Trophoblast cell (in vitro differentiated cells and primary cell): Measurements from ENCODE around the gene RGS3.

Experiments used
- DNase-seq, 2 donors: peaks; one replicate each; pipeline ENCODE4 v3.0.0-alpha.2; 2016
- H2AFZ ChIP-seq: 2 replicates; pipeline ENCODE4 v1.6.1; 2013; ENCODE audit warnings: low read length, moderate library complexity, mild to moderate bottlenecking; ENCODE audit not compliant: insufficient read depth, poor library complexity
- H2AK5ac ChIP-seq: 2 replicates; pipeline ENCODE4 v1.6.1; 2013; ENCODE audit warnings: mild to moderate bottlenecking, low read length
- H2BK120ac ChIP-seq: 2 replicates; pipeline ENCODE4 v1.6.1; 2013; ENCODE audit warnings: low read length, mild to moderate bottlenecking, moderate library complexity; ENCODE audit not compliant: insufficient read depth, poor library complexity
- H2BK12ac ChIP-seq: 2 replicates; pipeline ENCODE4 v1.6.1; 2013; ENCODE audit warnings: mild to moderate bottlenecking, low read length, moderate library complexity
- H2BK5ac ChIP-seq: 2 replicates; pipeline ENCODE4 v1.6.1; 2013; ENCODE audit warnings: low read length, low read depth, moderate library complexity, mild to moderate bottlenecking; ENCODE audit not compliant: poor library complexity
- H3K14ac ChIP-seq: 2 replicates; pipeline ENCODE4 v1.6.1; 2013; ENCODE audit warnings: mild to moderate bottlenecking, low read length
- H3K18ac ChIP-seq: 2 replicates; pipeline ENCODE4 v1.6.1; 2013; ENCODE audit warnings: mild to moderate bottlenecking, low read length
- H3K23ac ChIP-seq: 2 replicates; pipeline ENCODE4 v1.6.1; 2013; ENCODE audit warnings: low read length
- H3K27ac ChIP-seq: 2 replicates; pipeline ENCODE4 v1.5.1; 2013; ENCODE audit warnings: low read depth, mild to moderate bottlenecking, inconsistent platforms, low read length, moderate library complexity
- H3K27me3 ChIP-seq: 2 replicates; pipeline ENCODE4 v1.6.1; 2013; ENCODE audit warnings: inconsistent platforms, mild to moderate bottlenecking, low read length, moderate library complexity; ENCODE audit not compliant: insufficient read depth
- H3K36me3 ChIP-seq, 2 experiments: 1 replicate in 1 of 2; 2 replicates in 1 of 2; pipeline ENCODE4 v1.6.1; 2013; ENCODE audit warnings: low read length in 2 of 2, mild to moderate bottlenecking in 2 of 2, moderate library complexity in 1 of 2; ENCODE audit not compliant: insufficient read depth in 2 of 2, control insufficient read depth in 1 of 2
- H3K4ac ChIP-seq: 2 replicates; pipeline ENCODE4 v1.6.1; 2013; ENCODE audit warnings: low read depth, mild to moderate bottlenecking, low read length, moderate library complexity
- H3K4me1 ChIP-seq, 2 experiments: 1 replicate in 1 of 2; 2 replicates in 1 of 2; pipeline ENCODE4 v1.6.1; 2013; ENCODE audit warnings: low read length in 2 of 2, mild to moderate bottlenecking in 2 of 2, moderate library complexity in 1 of 2; ENCODE audit not compliant: insufficient read depth in 2 of 2, control insufficient read depth in 1 of 2
- H3K4me2 ChIP-seq: 2 replicates; pipeline ENCODE4 v1.6.1; 2013; ENCODE audit warnings: inconsistent platforms, mild to moderate bottlenecking, low read length, moderate library complexity
- H3K4me3 ChIP-seq: 2 replicates; pipeline ENCODE4 v1.5.1; 2013; ENCODE audit warnings: mild to moderate bottlenecking, low read depth, low read length, inconsistent platforms
- H3K79me1 ChIP-seq: one replicate; pipeline ENCODE4 v1.6.1; 2013; ENCODE audit warnings: low read length
- H3K79me2 ChIP-seq: 2 replicates; pipeline ENCODE4 v1.6.1; 2013; ENCODE audit warnings: low read length, mild to moderate bottlenecking; ENCODE audit not compliant: control insufficient read depth, insufficient read depth, poor library complexity
- H3K9ac ChIP-seq: 2 replicates; pipeline ENCODE4 v1.6.1; 2013; ENCODE audit warnings: mild to moderate bottlenecking, low read length
- H3K9me3 ChIP-seq: 2 replicates; pipeline ENCODE4 v1.6.1; 2013; ENCODE audit warnings: low read depth, mild to moderate bottlenecking, control low read depth, inconsistent platforms, low read length; ENCODE audit not compliant: insufficient read depth
- H4K12ac ChIP-seq: 2 replicates; pipeline ENCODE4 v1.6.1; 2013; ENCODE audit warnings: low read depth, mild to moderate bottlenecking, low read length, moderate library complexity
- H4K8ac ChIP-seq: 2 replicates; pipeline ENCODE4 v1.6.1; 2013; ENCODE audit warnings: low read depth, mild to moderate bottlenecking, low read length, moderate library complexity
- H4K91ac ChIP-seq: one replicate; pipeline ENCODE4 v1.6.1; 2013; ENCODE audit warnings: low read depth, mild to moderate bottlenecking, low read length, moderate library complexity
- WGBS: extraction: QIAGEN DNeasy Blood & Tissue Kit; methylation state at CpG from one replicate; pipeline ENCODE4 v1.1.7; 2013; ENCODE audit warnings: missing lambda C conversion rate; ENCODE audit not compliant: insufficient read length, insufficient coverage; ENCODE audit errors: extremely low coverage; 5-methylcytosine and 5-hydroxymethylcytosine counted together

RGS3 gene

GRCh38 chr9:113566712-113567071 lies 103.2 kb downstream of the RGS3 start:
- Histone ChIP-seq H3K4me1 (peaks cover 32 to 45% of the 10 kb centered on the region in 2 experiments), H2AK5ac (peak overlapping the region; percentile 73), H3K27ac (peak overlapping the region; percentile 7), H3K79me2 (peaks cover 12% of the 10 kb centered on the region), H3K14ac (peak overlapping the region; percentile 6), H2BK5ac (peak overlapping the region; percentile 50), H2BK12ac (peak overlapping the region; percentile 41), H3K4me2 (peak overlapping the region; percentile 56), H3K18ac (peak overlapping the region; percentile 58), H3K4ac (peak overlapping the region; percentile 37), H2AFZ (no peak overlapping the region), H3K27me3 (no peaks in the 10 kb centered on the region), H4K91ac (peak overlapping the region; percentile 56), H4K12ac (no peak overlapping the region), H2BK120ac (peak overlapping the region; percentile 75), H3K9me3 (no peaks in the 10 kb centered on the region), H3K23ac (no peak overlapping the region), H3K79me1 (peaks cover 36% of the 10 kb centered on the region), H4K8ac (peak overlapping the region; percentile 24), H3K36me3 (peaks cover 7 to 8% of the 10 kb centered on the region in 2 experiments), H3K9ac (no peak overlapping the region), H3K4me3 (no peak overlapping the region)
- WGBS = no CpG with 5 or more reads among the region's 3 CpGs
- no peak for DNase-seq

- Histone ChIP-seq H3K36me3 (peaks cover 7 to 8% of the 10 kb centered on the region in 2 experiments), H3K14ac (peak overlapping the region; percentile 53), H3K4me1 (peaks cover 35 to 51% of the 10 kb centered on the region in 2 experiments), H2AK5ac (no peak overlapping the region), H3K9me3 (no peaks in the 10 kb centered on the region), H3K4me2 (no peak overlapping the region), H2BK5ac (no peak overlapping the region), H3K79me2 (peaks cover 12% of the 10 kb centered on the region), H4K91ac (peak overlapping the region; percentile 54), H3K9ac (no peak overlapping the region), H2AFZ (peak overlapping the region; percentile 43), H3K79me1 (peaks cover 38% of the 10 kb centered on the region), H3K27me3 (no peaks in the 10 kb centered on the region), H4K8ac (peak overlapping the region; percentile 22), H2BK120ac (peak overlapping the region; percentile 22), H3K4me3 (no peak overlapping the region), H3K4ac (peak overlapping the region; percentile 19), H3K23ac (no peak overlapping the region), H4K12ac (no peak overlapping the region), H3K18ac (peak overlapping the region; percentile 22), H3K27ac (no peak overlapping the region), H2BK12ac (peak overlapping the region; percentile 6)
- DNase-seq = no peak
- no CpG with 5 or more reads among the region's 8 CpGs for WGBS
Observed at GRCh38 chr9:113567361-113568080, 104.0 kb downstream of the RGS3 start.

- H3K4me3 ChIP-seq = no peak overlapping the region
- peaks cover 36% of the 10 kb centered on the region for H3K79me1 ChIP-seq
- H3K36me3 ChIP-seq = peaks cover 7 to 8% of the 10 kb centered on the region in 2 experiments
- no peak overlapping the region for H2BK12ac ChIP-seq
- H2BK5ac ChIP-seq = no peak overlapping the region
- no peak overlapping the region for H2AFZ ChIP-seq
- H3K9me3 ChIP-seq = no peaks in the 10 kb centered on the region
- no peak overlapping the region for H4K12ac ChIP-seq
- no peak overlapping the region for H3K9ac ChIP-seq
- H2BK120ac ChIP-seq = no peak overlapping the region
- H3K79me2 ChIP-seq = peaks cover 12% of the 10 kb centered on the region
- DNase-seq = no peak
- no peak overlapping the region for H4K91ac ChIP-seq
- H3K23ac ChIP-seq = no peak overlapping the region
- H2AK5ac ChIP-seq = no peak overlapping the region
- H3K4me1 ChIP-seq = peaks cover 39 to 53% of the 10 kb centered on the region in 2 experiments
- no peak overlapping the region for H3K14ac ChIP-seq
- H3K27ac ChIP-seq = no peak overlapping the region
- no peak overlapping the region for H3K18ac ChIP-seq
- no peak overlapping the region for H4K8ac ChIP-seq
- H3K4ac ChIP-seq = no peak overlapping the region
- no peaks in the 10 kb centered on the region for H3K27me3 ChIP-seq
- no peak overlapping the region for H3K4me2 ChIP-seq
- no CpG with 5 or more reads among the region's 5 CpGs for WGBS
Observed at GRCh38 chr9:113568081-113568435, 104.5 kb downstream of the RGS3 start.

- peak overlapping the region; percentile 5 for H3K4me3 ChIP-seq
- peaks cover 35% of the 10 kb centered on the region for H3K79me1 ChIP-seq
- peak overlapping the region; percentile 5 for H3K14ac ChIP-seq
- H3K36me3 ChIP-seq = peaks cover 7 to 8% of the 10 kb centered on the region in 2 experiments
- H2AFZ ChIP-seq = peak overlapping the region; percentile 40
- no peak overlapping the region for H3K9ac ChIP-seq
- H2BK120ac ChIP-seq = no peak overlapping the region
- H3K4me2 ChIP-seq = no peak overlapping the region
- peak overlapping the region; percentile 29 for H4K91ac ChIP-seq
- no peak overlapping the region for H4K8ac ChIP-seq
- H3K23ac ChIP-seq = no peak overlapping the region
- no peaks in the 10 kb centered on the region for H3K27me3 ChIP-seq
- peaks cover 44 to 59% of the 10 kb centered on the region in 2 experiments for H3K4me1 ChIP-seq
- peak overlapping the region; percentile 12 for H2AK5ac ChIP-seq
- H3K4ac ChIP-seq = peak overlapping the region; percentile 27
- WGBS = no CpG with 5 or more reads among the region's 11 CpGs
- H3K9me3 ChIP-seq = no peaks in the 10 kb centered on the region
- no peak overlapping the region for H2BK5ac ChIP-seq
- peaks cover 12% of the 10 kb centered on the region for H3K79me2 ChIP-seq
- no peak for DNase-seq
- no peak overlapping the region for H3K27ac ChIP-seq
- peak overlapping the region; percentile 14 for H2BK12ac ChIP-seq
- H4K12ac ChIP-seq = no peak overlapping the region
- H3K18ac ChIP-seq = no peak overlapping the region
Observed at GRCh38 chr9:113568571-113569321, 105.2 kb downstream of the RGS3 start.
